Fibroblast of lung (primary cell): Measurements from ENCODE around the gene IRF4.

Source experiments
- CTCF ChIP-seq, 2 donors: IDR thresholded peaks in 1 of 2; conservative IDR thresholded peaks in 1 of 2; 1 replicate in 1 of 2; 2 replicates in 1 of 2; pipeline ENCODE4 v1.5.1; 2011 to 2012; ENCODE audit warnings: low read length in 2 of 2, control low read depth in 1 of 2, inconsistent platforms in 1 of 2, low read depth in 1 of 2, mild to moderate bottlenecking in 1 of 2
- EZH2 ChIP-seq: IDR thresholded peaks from 2 replicates; pipeline ENCODE4 v1.5.1; 2012; ENCODE audit warnings: low read length, control low read depth, mild to moderate bottlenecking; ENCODE audit errors: missing control alignments

- TF ChIP-seq CTCF (conservative IDR thresholded peaks at IDR 0.05 in 1 of 2, IDR thresholded peaks at IDR 0.05 in 1 of 2; ENCODE audit: low read depth in 1 of 2, low read length in 2 of 2), result peak; percentile 41 to 42
- TF ChIP-seq EZH2, result no peak
These were observed 17.1 kb downstream of the IRF4 start for GRCh38 chr6:408599-409102.
